GM18907 (cell line): Measurements from ENCODE around the gene RNU6-1.

Experiments used
- ATAC-seq: cut with Tn5 transposase; IDR thresholded peaks from one replicate; pipeline ENCODE4 v1.9.1; 2021; ENCODE audit warnings: mild to moderate bottlenecking, moderate library complexity; ENCODE audit not compliant: unreplicated experiment

RNU6-1 gene

DNA sequence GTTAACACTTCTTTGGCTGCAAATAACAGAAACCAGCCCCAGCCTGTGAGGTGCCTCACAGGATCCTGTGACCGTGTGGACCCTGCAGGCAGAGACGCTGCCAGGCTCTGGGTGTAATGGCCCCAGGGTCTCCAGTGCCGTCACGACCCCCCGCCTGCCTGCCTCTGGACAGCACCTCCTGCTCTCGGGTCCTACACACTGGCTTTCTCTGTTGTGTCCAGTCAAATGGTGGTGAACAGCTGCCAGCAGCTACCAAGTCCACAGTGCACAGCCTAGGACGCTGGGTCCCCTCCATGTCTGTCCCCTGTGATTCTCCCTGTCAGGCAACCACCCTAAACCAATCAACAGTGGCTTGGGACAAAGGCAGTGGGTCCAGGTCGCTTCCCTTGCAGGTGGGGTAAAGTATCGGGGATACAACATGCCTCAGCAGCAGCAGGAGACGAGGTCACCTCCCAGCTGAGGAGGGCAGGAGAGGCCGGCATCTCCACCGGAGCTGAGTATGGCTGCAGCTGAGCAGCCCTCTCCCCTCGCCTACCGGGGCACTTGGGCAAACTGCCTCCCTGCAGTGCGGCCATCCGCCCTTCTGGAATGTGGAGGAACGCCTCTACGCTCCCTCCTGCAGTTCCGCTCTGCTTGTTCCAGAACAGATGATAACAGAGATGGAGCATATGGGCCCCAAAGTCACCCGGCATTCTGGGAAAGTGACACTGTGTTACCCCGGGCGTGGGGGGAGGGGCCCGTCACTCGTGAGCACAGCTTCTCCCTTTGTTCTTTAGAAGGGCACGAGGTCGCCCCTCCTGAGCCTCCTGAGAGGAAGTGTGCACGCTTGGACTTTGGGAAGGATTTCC lies 35.6 kb downstream of the RNU6-1 start:
- no peak for ATAC-seq

DNA sequence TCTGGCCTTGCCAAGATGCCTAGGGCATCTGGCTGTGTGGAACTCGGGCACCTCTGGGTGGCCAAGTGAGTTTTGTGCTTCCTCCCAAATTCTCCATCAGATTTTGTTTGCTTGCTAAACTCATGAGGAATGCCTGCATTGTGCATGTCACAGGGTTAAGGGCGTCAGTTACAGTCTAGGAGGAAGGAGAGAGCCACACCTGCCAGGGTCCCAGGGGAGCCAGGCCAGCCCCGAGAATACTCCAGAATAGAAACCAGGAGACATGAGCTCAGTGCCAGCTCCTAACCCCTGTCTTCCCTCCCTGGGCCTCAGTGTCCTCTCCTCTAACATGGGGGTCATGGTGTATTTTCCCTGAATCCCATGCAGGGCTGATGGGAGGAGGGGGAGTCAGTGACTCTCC lies 36.5 kb downstream of the RNU6-1 start:
- ATAC-seq, result no peak

DNA sequence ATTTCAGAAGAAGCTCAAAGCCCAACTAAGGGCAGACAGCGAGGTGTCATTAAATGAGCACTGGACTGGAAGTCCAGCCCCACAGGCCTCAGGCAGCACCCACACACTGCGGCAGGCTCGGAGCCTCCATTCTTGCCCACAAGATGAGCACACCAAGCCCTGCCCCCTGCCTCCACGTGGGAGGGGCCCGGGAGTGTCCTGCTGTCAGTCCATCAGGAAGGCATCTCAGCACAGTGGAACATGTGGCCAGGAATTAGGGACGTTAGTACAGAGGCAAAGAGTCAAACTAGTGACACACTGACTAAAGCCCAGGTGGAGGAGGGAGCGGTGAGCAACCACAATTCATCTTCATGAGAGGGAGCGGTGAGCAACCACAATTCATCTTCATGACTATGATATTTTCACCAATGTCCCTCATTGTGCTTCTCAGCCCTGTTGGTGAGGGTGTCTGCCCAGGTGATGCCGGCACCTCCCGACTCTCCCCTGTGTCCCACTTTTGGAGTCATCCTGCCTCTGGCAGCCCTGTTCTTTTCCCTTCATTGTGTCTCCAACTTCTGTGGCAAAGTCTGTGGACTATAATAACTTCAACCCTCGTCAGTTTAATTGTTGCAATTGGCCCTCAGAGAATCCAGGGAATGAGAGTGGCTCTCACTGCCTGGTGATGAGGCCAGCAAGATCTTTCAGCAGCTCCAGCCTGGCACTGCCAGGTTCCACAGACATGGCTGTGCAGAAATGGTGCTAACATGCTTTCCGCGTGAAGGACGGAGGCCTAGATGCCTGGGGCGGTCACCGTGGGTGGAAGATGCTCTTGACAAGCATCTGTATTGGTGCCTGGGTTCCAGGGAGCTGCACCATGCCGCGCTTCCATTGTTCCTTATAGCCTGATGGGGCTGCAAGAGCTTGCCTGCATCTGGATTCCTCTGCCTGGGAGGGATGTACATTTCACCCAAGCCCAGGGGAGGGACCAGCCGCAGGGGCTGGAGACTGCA lies 37.6 kb downstream of the RNU6-1 start:
- ATAC-seq, result no peak

DNA sequence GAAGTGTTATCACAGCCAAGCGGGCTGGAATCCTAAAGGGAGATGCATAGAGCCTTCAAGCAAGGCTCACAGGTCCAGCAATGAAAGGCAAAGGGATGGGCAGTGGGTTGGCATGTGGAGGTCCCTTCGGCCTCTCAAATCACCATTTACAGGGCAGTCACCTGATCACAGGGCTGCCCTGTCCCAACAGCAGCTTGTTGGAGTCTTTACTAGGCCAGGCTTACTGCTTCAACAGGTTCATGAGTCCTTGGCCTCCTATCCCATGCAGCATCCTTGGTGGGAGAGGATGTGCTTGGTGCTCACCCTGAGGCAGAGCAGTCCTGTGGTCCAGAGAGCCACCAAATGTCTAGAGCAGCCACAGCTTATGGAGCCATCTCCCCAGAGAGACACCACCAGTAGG lies 38.7 kb downstream of the RNU6-1 start:
- ATAC-seq, result no peak

DNA sequence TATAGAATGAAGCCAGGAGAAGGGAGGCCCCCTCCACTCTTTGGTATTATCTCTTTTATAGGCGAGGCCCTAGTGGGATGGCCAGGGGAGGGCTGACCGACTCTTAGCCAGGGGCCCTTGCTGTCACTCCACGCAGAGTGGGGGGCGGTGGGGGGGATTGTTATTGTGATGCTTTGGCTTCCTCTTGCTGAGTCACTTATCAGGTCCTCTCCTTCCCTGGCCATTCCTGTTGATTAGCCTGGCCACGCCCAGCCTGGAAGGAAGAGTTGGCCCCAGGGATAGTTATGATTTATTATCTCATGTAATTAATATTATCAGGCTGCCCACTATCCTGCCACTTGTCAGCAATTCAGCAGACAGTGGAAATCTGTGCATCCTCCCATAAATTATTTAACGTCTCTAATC lies 40.0 kb downstream of the RNU6-1 start:
- ATAC-seq, result no peak

DNA sequence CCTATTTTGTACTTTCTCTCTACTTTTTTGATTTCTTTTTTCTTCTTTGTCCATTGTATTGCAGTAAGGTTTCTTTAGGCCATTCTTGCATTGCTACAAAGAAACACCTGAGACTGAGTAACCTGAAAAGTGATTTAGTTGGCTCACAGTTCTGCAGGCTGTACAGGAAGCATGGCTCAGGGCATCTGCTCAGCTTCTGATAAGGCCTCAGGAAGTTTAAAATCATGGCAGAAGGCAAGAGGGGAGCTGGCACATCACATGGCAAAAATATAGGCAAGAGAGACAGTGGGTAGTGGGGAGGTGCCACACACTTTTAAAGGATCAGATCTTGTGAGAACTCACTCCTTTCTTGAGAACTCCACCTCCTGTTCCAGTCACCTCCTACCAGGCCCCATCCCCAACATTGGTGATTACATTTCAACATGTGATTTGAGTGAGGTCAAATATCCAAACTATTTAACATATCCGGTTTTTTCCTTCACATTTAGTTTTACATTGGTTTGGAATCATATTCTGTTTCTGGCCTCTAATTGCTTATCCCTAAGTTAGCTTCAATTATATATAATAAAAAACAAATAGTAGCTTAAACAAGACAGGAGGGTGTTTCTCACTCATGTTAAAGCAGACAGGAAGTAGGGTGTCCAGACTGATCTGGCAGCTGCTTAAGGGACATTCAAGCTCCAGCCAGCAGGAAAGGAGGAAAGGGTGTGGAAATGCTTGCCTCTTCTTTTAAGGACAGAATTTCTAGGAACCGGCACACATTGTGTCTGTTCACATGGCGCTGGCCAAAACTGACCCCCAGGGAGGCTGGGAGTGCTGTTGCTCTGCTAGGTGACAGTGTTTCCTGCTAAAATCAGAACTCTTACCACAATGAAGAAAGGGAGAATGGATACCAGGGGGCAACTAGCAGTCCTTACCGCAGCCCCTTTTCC lies 43.4 kb downstream of the RNU6-1 start:
- no peak for ATAC-seq

DNA sequence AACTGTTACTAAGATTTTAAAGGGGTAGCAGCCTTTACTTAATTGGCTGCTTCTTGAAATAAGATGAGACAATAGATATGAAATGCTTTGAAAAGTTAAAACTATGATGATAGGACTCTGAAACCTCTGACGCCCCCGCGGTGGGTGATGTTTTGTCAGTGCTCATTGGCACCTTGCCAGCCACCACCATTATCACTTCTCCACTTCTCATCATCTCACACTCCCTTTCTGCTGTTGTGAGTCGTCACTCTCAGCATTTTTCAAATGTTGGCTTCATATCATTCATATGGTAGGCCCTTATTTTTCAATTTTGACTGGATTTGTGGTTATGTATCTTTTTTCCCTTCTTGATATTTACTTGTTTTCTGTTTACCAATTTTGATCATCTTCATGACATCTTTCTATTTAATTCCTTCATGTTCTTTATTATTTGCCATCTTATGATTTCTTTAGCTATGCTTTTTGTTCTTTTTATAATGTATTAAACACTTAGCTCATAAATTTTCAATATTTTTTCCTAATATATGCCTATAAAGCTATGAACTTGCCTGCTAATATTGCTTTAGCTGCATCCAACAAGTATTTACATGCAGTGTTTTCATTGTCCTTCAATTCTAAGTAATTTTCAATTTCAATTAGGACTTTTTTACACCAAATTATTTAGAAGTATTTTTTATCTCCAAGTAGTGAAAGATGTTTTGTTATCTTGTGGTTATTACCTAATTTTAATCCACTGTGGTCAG lies 44.8 kb downstream of the RNU6-1 start:
- ATAC-seq, result no peak

DNA sequence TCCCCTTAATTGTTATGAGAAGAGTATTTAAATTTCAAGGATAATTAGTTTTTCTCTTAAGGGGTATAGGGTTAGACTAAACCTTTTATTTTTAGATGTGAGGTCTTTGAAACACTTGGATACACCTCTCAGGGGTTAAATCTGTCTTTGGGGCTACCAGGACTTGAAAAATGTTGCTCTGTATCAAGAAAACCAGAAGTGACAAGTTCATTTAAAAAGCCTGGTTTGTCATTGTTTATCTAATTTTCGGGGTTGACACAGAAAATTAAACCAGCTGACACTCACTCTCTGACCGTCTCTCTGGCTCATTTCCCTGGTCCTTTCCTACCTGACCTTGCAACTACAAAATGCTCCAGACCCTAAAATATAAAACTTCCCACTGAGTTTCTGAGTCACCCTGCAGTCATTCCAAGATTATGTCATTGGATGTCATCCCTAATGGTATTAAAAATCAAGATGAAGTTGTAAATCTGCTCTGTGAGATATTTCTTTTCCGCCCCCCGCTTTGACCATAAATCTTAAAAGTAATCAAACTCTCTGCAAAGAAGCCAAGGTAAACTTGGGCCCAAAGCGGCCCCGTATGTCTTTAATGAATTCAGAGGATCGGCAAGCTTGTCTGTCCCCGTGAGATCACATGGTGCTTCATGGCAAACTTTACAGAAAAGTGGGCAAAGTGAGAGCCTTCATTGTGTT lies 47.4 kb downstream of the RNU6-1 start:
- ATAC-seq, result no peak

DNA sequence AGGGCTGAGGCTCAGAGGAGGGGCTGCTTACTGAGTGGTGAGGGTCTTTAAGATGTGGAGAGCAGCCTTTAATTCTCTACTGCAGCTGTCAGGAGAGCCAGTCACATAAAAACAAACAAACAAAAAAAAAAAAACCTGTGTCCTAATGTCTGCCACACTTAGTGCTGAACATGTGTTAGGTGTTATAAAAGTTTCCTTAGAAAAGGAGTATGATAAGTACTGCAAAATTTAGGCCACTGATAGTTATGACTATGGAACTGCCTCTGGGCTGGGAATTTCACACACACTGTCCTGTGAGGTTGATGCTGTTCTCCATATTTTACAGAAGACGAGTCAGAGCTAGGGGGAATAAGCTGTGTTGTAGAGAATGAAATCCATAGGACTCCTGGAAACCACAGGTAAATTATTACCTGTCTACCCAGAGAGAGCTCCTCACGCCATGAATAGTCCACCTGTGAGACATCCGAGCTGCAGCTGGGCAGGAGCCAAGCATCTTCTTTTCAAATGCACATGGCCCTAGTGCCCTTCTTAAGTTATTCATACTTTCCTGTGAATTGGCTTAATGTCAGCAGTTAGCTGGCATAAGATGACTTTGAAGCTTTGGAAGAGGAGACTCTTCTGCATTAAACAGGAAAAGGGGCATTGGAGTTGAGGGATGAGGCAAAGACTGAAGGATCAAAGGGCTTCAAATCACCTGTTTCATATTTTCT lies 49.1 kb downstream of the RNU6-1 start:
- no peak for ATAC-seq
